GM12873 (cell line): ENCODE data around the gene IFT52.
A peak's percentile ranks its signal among the peaks of the same experiment; 100 is the strongest.

Experiments
- TF ChIP-seq, protein P1 (sequence below): IDR thresholded peaks from 2 replicates; pipeline ENCODE4 v1.5.1; 2012; ENCODE audit warnings: low read depth, mild to moderate bottlenecking, moderate library complexity, low read length, control low read depth; ENCODE audit not compliant: insufficient read depth; ENCODE audit errors: missing control alignments

Gene IFT52

DNA sequence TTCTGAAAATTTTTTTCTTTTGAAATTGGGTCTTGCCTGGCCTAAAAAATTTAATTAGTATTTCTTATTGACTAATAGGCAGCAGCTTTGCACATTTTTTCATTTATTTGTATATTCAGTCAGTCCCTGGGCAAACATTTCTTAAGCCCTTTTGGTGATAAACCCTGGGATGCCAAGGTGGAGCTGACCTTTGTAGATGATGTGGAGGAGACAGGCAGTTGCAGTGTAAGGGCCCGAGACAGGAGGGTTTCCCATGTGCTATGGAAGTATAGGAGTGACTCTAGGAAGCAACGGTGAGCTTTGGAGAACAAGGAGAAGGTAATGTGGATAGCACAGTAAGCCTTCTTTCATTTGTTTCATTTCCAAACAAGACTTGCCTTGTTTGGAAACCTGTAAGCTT lies 79.7 kb downstream of the IFT52 start:
- TF ChIP-seq, protein P1, sequence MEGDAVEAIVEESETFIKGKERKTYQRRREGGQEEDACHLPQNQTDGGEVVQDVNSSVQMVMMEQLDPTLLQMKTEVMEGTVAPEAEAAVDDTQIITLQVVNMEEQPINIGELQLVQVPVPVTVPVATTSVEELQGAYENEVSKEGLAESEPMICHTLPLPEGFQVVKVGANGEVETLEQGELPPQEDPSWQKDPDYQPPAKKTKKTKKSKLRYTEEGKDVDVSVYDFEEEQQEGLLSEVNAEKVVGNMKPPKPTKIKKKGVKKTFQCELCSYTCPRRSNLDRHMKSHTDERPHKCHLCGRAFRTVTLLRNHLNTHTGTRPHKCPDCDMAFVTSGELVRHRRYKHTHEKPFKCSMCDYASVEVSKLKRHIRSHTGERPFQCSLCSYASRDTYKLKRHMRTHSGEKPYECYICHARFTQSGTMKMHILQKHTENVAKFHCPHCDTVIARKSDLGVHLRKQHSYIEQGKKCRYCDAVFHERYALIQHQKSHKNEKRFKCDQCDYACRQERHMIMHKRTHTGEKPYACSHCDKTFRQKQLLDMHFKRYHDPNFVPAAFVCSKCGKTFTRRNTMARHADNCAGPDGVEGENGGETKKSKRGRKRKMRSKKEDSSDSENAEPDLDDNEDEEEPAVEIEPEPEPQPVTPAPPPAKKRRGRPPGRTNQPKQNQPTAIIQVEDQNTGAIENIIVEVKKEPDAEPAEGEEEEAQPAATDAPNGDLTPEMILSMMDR = no peak

GRCh38 chr20:43676368-43676767 lies 85.6 kb downstream of the IFT52 start:
- TF ChIP-seq, protein P1 = no peak

DNA sequence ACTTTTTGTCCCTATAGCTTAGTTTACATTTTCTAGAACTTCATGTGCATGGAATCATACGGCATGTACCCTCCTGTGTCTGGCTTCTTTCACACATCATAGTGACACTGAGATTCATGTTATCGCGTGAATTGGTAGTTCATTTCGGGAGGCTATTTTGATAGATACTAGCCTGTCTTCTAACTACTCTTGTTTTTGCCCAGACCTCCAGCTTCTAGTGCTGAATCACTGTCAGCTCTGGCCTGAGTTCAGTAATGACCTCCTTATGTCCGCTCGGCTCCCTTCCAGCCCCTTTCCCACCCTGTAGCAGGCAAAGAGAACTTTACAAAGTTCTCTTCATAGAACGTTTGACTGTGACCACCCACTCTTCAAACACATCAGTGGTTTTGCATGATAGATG lies 90.2 kb downstream of the IFT52 start:
- TF ChIP-seq, protein P1 = no peak

GRCh38 chr20:43681468-43681942 lies 90.8 kb downstream of the IFT52 start:
- TF ChIP-seq, protein P1 = peak; percentile 57

- TF ChIP-seq, protein P1 = no peak
These were observed 91.3 kb downstream of the IFT52 start for GRCh38 chr20:43681991-43682410.

GRCh38 chr20:43682446-43682845 lies 91.7 kb downstream of the IFT52 start:
- TF ChIP-seq, protein P1 = no peak

- TF ChIP-seq, protein P1 = no peak
These were observed 96.1 kb downstream of the IFT52 start for GRCh38 chr20:43686820-43687219.
